ENCODE data around the gene PDCD4.
"Not testable (repeated sequence)": the region's sequence is repeated elsewhere in the genome, so short reads cannot be mapped to it uniquely, and the experiment has no call there.

PDCD4 gene

GRCh38 chr10:110863956-110864355, 7.8 kb upstream of the PDCD4 start:
- H3K36me3 Mint-ChIP-seq (ENCODE audit: low read depth), result no peaks in the 10 kb centered on the region
- H3K27ac Mint-ChIP-seq, result peak overlapping the region; percentile 91
- H3K27me3 Mint-ChIP-seq, result no peaks in the 10 kb centered on the region
- H3K4me3 Mint-ChIP-seq, result no peak overlapping the region
- no peaks in the 10 kb centered on the region for H3K9me3 Mint-ChIP-seq
- peaks cover 100% of the 10 kb centered on the region for H3K4me1 Mint-ChIP-seq (ENCODE audit: low read depth)

GRCh38 chr10:110864662-110865140, 7.0 kb upstream of the PDCD4 start:
- no peaks in the 10 kb centered on the region for H3K36me3 Mint-ChIP-seq (ENCODE audit: low read depth)
- peak overlapping the region; percentile 76 for H3K4me3 Mint-ChIP-seq
- H3K9me3 Mint-ChIP-seq, result no peaks in the 10 kb centered on the region
- H3K4me1 Mint-ChIP-seq (ENCODE audit: low read depth), result peaks cover 100% of the 10 kb centered on the region
- H3K27me3 Mint-ChIP-seq, result no peaks in the 10 kb centered on the region
- H3K27ac Mint-ChIP-seq, result peak overlapping the region; percentile 91

DNA sequence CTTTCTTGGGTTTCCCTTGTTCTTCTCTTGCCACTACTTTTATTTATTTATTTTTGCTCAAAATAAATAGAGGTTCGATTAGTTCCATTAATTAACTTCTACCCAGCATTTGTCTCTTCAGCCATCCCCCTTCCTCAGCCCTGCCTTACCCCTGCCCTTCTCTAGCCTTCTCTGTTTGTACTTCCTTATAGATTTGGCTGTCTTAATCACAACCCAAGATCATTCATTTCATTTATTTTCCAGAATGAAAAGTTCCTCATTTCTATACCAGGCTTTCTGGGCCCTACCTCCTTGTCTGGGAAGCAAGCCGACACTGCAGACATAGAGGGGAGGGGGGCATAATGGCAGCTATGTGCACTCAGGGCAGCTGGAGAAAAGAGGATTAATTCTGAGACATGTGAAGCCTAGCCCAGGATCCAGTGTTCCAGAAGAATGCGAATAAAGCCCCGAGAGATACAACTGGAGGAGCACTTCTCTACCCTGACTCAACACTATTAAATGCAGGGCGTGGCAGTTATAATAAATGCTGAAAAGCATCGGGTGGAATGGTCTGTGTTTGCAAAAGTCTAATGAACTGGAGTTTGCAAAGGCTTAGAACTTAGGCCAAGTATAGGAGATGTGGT, 6.4 kb upstream of the PDCD4 start:
- Mint-ChIP-seq H3K36me3 (ENCODE audit: low read depth) (no peaks in the 10 kb centered on the region), H3K27me3 (no peaks in the 10 kb centered on the region), H3K27ac (peak overlapping the region; percentile 91), H3K4me3 (peak overlapping the region; percentile 76), H3K4me1 (ENCODE audit: low read depth) (peaks cover 100% of the 10 kb centered on the region), H3K9me3 (no peaks in the 10 kb centered on the region)

DNA sequence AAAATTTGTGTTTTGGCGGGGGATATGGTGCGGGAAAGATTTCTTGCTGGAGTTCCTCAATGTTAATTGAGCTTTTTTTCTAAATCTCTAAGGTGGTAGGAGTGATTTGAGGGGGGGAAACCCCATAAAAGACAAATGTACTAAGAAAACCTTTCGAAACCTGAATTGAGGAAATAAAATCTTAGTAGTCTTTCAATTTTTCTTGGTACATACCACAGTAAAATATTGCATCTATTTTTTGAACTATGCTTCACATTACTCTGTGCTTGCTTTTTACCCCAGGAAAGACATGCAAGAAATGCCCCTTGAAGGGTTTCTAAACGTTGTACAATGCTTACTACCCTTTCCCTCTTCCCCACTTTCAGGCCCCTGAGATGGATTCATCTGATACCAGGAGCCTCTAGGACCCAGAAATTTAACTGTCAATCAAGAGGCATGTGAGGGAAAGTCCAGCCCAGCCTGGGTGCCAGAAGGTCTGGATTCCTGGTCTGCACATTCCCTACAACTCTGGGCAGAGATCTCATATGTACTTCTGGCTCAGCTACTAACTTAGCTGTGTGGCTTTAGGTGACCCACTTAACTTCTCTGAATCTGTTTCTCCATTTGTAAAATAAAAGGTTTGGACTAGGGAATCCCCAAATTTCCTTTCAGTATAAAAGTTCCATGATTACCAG, 5.8 kb upstream of the PDCD4 start:
- H3K36me3 Mint-ChIP-seq (ENCODE audit: low read depth), result no peaks in the 10 kb centered on the region
- no peaks in the 10 kb centered on the region for H3K9me3 Mint-ChIP-seq
- H3K4me3 Mint-ChIP-seq, result peak overlapping the region; percentile 76
- peaks cover 100% of the 10 kb centered on the region for H3K4me1 Mint-ChIP-seq (ENCODE audit: low read depth)
- no peaks in the 10 kb centered on the region for H3K27me3 Mint-ChIP-seq
- H3K27ac Mint-ChIP-seq, result peak overlapping the region; percentile 91

DNA sequence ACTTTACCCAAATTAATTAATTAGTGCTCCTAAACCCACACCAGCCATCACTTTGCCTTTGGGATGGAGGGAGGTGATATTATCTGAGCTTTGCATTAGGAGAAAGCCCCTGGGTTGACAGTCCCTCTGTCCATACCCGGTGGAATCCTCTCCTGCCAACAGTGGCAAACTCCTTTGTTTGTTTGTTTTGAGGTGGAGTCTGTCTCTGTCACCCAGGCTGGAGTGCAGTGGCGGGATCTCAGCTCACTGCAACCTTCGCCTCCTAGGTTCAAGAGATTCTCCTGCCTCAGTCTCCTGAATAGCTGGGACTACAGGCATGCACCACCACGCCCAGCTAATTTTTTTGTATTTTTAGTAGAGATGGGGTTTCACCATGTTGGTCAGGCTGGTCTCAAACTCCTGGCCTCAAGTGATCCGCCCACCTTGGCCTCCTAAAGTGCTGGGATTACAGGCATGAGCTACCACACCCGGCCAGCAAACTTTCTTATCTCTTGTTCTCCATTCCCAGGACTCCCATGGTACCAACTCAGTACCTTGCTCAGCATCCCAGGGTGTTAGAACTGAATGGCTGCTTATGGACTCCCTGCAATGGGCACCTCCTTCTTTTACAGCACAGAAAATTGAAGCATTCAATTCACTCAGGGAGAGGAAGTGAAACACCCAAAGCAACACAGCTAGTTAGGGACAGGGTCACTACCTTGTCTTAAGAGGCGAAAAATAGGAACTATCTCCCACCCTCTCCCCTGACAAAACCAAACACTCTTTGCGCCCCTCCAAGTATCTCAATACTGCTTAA, 4.5 kb upstream of the PDCD4 start:
- not testable (repeated sequence) for H3K27me3 Mint-ChIP-seq; H3K36me3 Mint-ChIP-seq (ENCODE audit: low read depth); H3K9me3 Mint-ChIP-seq
- H3K27ac Mint-ChIP-seq, result peak overlapping the region; percentile 85
- peak overlapping the region; percentile 25 for H3K4me3 Mint-ChIP-seq
- peaks cover 96% of the 10 kb centered on the region for H3K4me1 Mint-ChIP-seq (ENCODE audit: low read depth)

DNA sequence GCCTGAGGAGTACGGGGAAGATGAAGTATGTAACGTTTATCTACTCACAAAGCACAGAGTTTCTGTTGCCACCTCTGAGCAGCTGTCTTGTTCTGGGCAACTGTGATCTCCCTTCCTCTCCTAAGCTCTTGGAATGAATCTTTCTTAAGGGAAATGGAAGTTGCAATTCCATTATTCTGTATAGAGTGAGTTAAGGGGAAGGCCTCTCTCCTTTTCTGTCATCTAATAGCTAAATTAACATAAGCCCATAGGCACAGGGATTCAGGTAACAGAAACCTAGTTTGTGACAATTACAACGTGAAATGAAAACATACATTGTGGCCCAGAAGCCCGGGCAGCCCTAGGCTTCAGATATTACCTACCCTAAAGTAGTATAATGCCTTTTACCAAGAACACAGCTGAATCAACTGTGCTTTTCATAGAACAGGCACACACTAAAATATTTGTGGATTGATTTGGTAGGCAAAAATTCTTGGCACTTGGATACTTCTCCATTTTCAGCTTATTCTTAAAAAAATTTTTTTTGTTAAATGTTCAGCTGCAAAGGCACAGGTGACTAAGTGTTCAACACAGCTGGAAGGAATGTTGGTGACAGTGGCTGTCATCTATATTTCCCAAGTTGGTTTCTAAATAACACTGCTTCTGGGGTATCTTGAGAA, 3.8 kb upstream of the PDCD4 start:
- H3K27me3 Mint-ChIP-seq, result no peaks in the 10 kb centered on the region
- H3K27ac Mint-ChIP-seq, result peak overlapping the region; percentile 91
- H3K9me3 Mint-ChIP-seq, result no peaks in the 10 kb centered on the region
- H3K4me1 Mint-ChIP-seq (ENCODE audit: low read depth), result peaks cover 89% of the 10 kb centered on the region
- H3K36me3 Mint-ChIP-seq (ENCODE audit: low read depth), result no peaks in the 10 kb centered on the region
- peak overlapping the region; percentile 25 for H3K4me3 Mint-ChIP-seq

DNA sequence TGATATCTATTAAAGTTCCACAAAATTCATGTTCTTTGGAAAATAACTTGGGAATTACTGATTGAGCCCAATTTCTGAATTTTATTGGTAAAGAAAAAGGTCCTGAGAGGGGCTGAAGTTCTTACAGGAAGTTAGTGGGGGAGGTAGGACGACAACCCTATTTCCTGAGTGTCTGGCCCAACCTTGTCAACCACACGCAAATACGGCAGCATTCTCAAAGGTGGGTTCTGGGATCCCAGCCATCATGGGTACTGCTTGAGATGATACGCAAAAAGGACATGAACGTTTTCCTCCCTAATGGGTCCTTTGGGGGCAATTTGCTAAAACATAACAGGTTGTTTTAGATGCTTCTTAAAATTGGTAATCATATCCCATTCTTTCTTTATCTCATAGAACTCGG, 2.7 kb upstream of the PDCD4 start:
- Mint-ChIP-seq H3K27ac (peak overlapping the region; percentile 91), H3K4me3 (peak overlapping the region; percentile 63), H3K36me3 (ENCODE audit: low read depth) (no peaks in the 10 kb centered on the region), H3K9me3 (no peaks in the 10 kb centered on the region), H3K27me3 (no peaks in the 10 kb centered on the region), H3K4me1 (ENCODE audit: low read depth) (peaks cover 84% of the 10 kb centered on the region)

GRCh38 chr10:110870823-110871297, 868 bp upstream of the PDCD4 start:
- Mint-ChIP-seq H3K4me1 (ENCODE audit: low read depth) (peaks cover 81% of the 10 kb centered on the region), H3K9me3 (no peaks in the 10 kb centered on the region), H3K36me3 (ENCODE audit: low read depth) (peaks cover 5% of the 10 kb centered on the region), H3K27me3 (no peaks in the 10 kb centered on the region), H3K27ac (peak overlapping the region; percentile 91), H3K4me3 (peak overlapping the region; percentile 87)

GRCh38 chr10:110872145-110872983, 636 bp downstream of the PDCD4 start:
- H3K4me1 Mint-ChIP-seq (ENCODE audit: low read depth), result peaks cover 76% of the 10 kb centered on the region
- H3K9me3 Mint-ChIP-seq, result no peaks in the 10 kb centered on the region
- H3K27ac Mint-ChIP-seq, result peak overlapping the region; percentile 91
- H3K27me3 Mint-ChIP-seq, result no peaks in the 10 kb centered on the region
- peaks cover 7% of the 10 kb centered on the region for H3K36me3 Mint-ChIP-seq (ENCODE audit: low read depth)
- peak overlapping the region; percentile 87 for H3K4me3 Mint-ChIP-seq

- no peaks in the 10 kb centered on the region for H3K9me3 Mint-ChIP-seq
- H3K27me3 Mint-ChIP-seq, result no peaks in the 10 kb centered on the region
- peak overlapping the region; percentile 87 for H3K4me3 Mint-ChIP-seq
- peak overlapping the region; percentile 88 for H3K27ac Mint-ChIP-seq
- H3K4me1 Mint-ChIP-seq (ENCODE audit: low read depth), result peaks cover 76% of the 10 kb centered on the region
- H3K36me3 Mint-ChIP-seq (ENCODE audit: low read depth), result peaks cover 15% of the 10 kb centered on the region
Observed at GRCh38 chr10:110872984-110873923, 1.5 kb downstream of the PDCD4 start.

- Mint-ChIP-seq H3K9me3 (no peaks in the 10 kb centered on the region), H3K36me3 (ENCODE audit: low read depth) (peaks cover 18% of the 10 kb centered on the region), H3K4me1 (ENCODE audit: low read depth) (peaks cover 76% of the 10 kb centered on the region), H3K4me3 (peak overlapping the region; percentile 87), H3K27me3 (no peaks in the 10 kb centered on the region), H3K27ac (peak overlapping the region; percentile 85)
Observed at GRCh38 chr10:110873951-110874350, 2.2 kb downstream of the PDCD4 start.

DNA sequence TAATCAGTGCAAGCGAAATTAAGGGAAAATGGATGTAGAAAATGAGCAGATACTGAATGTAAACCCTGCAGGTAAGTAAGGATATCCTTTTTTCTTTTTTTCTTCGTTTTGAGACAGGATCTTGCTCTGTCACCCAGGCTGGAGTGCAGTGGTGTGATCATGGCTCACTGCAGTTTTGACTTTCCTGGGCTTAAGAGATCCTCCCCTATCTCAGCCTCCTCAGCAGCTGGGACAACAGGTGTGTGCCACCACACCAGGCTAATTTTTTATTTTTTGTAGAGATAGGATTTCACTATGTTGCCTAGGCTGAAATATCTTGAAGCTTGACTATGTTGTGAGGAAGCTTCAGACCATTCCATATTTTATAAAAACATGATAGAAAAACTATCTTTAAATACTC, 4.3 kb downstream of the PDCD4 start:
- Mint-ChIP-seq H3K9me3 (no peaks in the 10 kb centered on the region), H3K4me3 (peak overlapping the region; percentile 14), H3K27ac (peak overlapping the region; percentile 34), H3K36me3 (ENCODE audit: low read depth) (peaks cover 19% of the 10 kb centered on the region), H3K4me1 (ENCODE audit: low read depth) (peaks cover 76% of the 10 kb centered on the region), H3K27me3 (no peaks in the 10 kb centered on the region)

DNA sequence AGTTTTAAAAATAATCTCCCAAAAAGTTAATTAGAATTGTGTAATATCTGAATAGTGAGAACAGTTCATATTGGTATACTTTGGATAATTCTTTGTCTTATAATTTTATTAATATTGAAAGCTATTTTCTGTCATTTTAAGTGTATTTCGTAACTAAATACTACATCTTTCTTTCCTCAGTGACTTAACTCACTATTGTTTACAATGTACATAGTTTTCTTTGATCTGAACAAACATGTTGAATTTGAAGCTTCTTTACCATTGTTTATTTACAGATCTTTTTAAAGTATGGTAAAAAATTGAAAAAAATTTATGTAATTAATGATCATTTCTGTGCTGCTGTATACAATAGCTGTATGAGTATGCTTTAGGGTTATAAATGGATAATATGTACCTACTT, 5.1 kb downstream of the PDCD4 start:
- Mint-ChIP-seq H3K9me3 (no peaks in the 10 kb centered on the region), H3K27me3 (no peaks in the 10 kb centered on the region), H3K4me3 (no peak overlapping the region), H3K36me3 (ENCODE audit: low read depth) (peaks cover 27% of the 10 kb centered on the region), H3K27ac (no peak overlapping the region), H3K4me1 (ENCODE audit: low read depth) (peaks cover 76% of the 10 kb centered on the region)

Data from stimulated activated naive CD8-positive, alpha-beta T cell treated with anti-CD3 and anti-CD28 coated beads, Interleukin-15, Interleukin-2, amounts not matched to agents 100 ng/mL and 50 ng/mL, for 24 hours (primary cell).